Left lung (tissue), 10 donors: ENCODE data around the gene RAB27A. TPM values are rescaled to one million over a fixed set of nuclear protein-coding genes. Genes with fewer than 3 reads are reported as not detected.

Experiments used
- ATAC-seq: fragments of 200-7000 bp; cut with Tn5 transposase; one replicate; pipeline ENCODE4 v1.9.1; 2020; ENCODE audit warnings: moderate library complexity
- DNase-seq, 4 donors: peaks; one replicate each; pipeline ENCODE4 v3.0.0-alpha.2; 2013 to 2020
- H3K27ac ChIP-seq, 2 donors: fragments of 200-600 bp; sonication (generic) in 1 of 2; one replicate each; pipeline versions ENCODE4 v1.5.0 to v1.8.0; 2020 to 2021
- H3K27me3 ChIP-seq, 2 donors: fragments of 200-600 bp; sonication (generic) in 1 of 2; one replicate each; pipeline versions ENCODE4 v1.5.0 to v1.8.0; 2020 to 2021
- H3K36me3 ChIP-seq, 2 donors: fragments of 200-600 bp; sonication (generic) in 1 of 2; one replicate each; pipeline versions ENCODE4 v1.5.0 to v1.8.0; 2020 to 2021
- H3K4me1 ChIP-seq, 2 donors: fragments of 200-600 bp; one replicate each; pipeline ENCODE4 v1.8.0; 2021
- H3K4me3 ChIP-seq, 2 donors: fragments of 200-600 bp; sonication (generic) in 1 of 2; one replicate each; pipeline versions ENCODE4 v1.5.0 to v1.8.0; 2020 to 2021; ENCODE audit warnings: mild to moderate bottlenecking in 1 of 2
- H3K9me3 ChIP-seq, 2 donors: fragments of 200-600 bp; sonication (generic) in 1 of 2; one replicate each; pipeline versions ENCODE4 v1.5.0 to v1.8.0; 2020 to 2021
- intact Hi-C, 2 donors: fragments of 100-400 bp; cut with DNase I; formaldehyde crosslinking; loops; one replicate each; pipeline versions ENCODE4 v1.11.2 to v1.14.2; 2022
- polyA plus RNA-seq, 6 donors: library from polyadenylated mRNA; unstranded; fragments of 120-200 nt; gene quantifications; one replicate each; pipeline ENCODE4 v1.2.1, GENCODE V29; 2013; ENCODE audit not compliant: insufficient read length in 6 of 6
- total RNA-seq, 2 donors: library from RNA; stranded (reverse); fragmentation: NEBNext Ultra II Directional; extraction: Animal tissue kit (Norgen Biotek cat#: 25700); gene quantifications; one replicate each; pipeline ENCODE4 v1.2.1, GENCODE V29; 2021
- TF ChIP-seq, protein P1 (sequence below), 2 donors: fragments of 200-600 bp; sonication (generic) in 1 of 2; IDR thresholded peaks; one replicate each; pipeline versions ENCODE4 v1.5.0 to v1.8.0; 2021; ENCODE audit warnings: antibody characterized with exemption in 2 of 2
- donor health status: DM: no; HTN: yes; CAD: no.
- donor health status: DM: no; HTN: no; CAD: no.

RAB27A gene
- total and polyA plus RNA-seq, 8 donors: 29.6 to 85.7 (median 40.9) TPM

- no peak overlapping the region for H3K4me3 ChIP-seq
- H3K27me3 ChIP-seq: no peaks in the 10 kb centered on the region
- H3K9me3 ChIP-seq: no peaks in the 10 kb centered on the region
- H3K36me3 ChIP-seq: no peaks in the 10 kb centered on the region
- DNase-seq: no peak
- intact Hi-C loops: no loop called here
- no peaks in the 10 kb centered on the region for H3K4me1 ChIP-seq
- TF ChIP-seq, protein P1, sequence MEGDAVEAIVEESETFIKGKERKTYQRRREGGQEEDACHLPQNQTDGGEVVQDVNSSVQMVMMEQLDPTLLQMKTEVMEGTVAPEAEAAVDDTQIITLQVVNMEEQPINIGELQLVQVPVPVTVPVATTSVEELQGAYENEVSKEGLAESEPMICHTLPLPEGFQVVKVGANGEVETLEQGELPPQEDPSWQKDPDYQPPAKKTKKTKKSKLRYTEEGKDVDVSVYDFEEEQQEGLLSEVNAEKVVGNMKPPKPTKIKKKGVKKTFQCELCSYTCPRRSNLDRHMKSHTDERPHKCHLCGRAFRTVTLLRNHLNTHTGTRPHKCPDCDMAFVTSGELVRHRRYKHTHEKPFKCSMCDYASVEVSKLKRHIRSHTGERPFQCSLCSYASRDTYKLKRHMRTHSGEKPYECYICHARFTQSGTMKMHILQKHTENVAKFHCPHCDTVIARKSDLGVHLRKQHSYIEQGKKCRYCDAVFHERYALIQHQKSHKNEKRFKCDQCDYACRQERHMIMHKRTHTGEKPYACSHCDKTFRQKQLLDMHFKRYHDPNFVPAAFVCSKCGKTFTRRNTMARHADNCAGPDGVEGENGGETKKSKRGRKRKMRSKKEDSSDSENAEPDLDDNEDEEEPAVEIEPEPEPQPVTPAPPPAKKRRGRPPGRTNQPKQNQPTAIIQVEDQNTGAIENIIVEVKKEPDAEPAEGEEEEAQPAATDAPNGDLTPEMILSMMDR (IDR thresholded peaks at IDR 0.05): no peak
- no peak for ATAC-seq
- no peak overlapping the region for H3K27ac ChIP-seq
Observed at GRCh38 chr15:55170361-55170760, 119.3 kb downstream of the RAB27A start.

DNA sequence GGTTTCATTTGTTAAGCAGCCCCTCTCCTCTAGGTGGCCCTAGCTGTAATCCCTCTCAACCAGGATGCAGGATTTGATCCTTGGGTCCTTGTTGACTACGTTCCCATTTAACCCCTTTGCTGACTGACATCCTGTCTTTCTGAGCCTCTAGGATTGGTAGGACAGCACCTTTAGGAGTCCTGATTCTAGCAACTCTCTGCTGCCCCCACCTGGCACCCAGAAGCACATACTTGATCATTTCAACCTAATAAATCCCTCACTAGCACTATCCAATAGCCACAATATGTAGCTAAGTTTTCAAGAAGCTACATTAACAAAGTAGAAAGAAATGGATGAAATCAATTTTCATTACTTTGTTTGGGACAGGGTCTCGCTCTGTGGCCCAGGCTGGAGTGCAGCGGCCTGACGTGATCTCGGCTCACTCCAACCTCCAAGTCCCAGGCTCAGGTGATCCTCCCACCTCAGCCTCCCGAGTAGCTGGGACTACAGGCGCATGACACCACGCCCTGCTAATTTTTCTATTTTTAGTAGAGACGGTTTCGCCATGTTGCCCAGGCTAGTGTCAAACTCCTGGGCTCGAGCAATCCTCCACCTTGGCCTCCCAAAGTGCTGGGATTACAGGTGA lies 121.2 kb downstream of the RAB27A start:
- no peaks in the 10 kb centered on the region for H3K4me1 ChIP-seq
- peak; percentile 91 for ATAC-seq
- no peak overlapping the region for H3K4me3 ChIP-seq
- peak in 3 of 4 donors; percentile 56 to 75 (median 62) for DNase-seq
- TF ChIP-seq, protein P1 (IDR thresholded peaks at IDR 0.05): peak; percentile 57 to 72
- no peaks in the 10 kb centered on the region for H3K9me3 ChIP-seq
- H3K36me3 ChIP-seq: no peaks in the 10 kb centered on the region
- H3K27ac ChIP-seq: no peak overlapping the region
- H3K27me3 ChIP-seq: no peaks in the 10 kb centered on the region
- intact Hi-C loops: no loop called here

- H3K27me3 ChIP-seq: no peaks in the 10 kb centered on the region
- H3K4me3 ChIP-seq: no peak overlapping the region
- intact Hi-C loops: no loop called here
- H3K9me3 ChIP-seq: no peaks in the 10 kb centered on the region
- no peak for ATAC-seq
- no peak overlapping the region for H3K27ac ChIP-seq
- no peaks in the 10 kb centered on the region for H3K36me3 ChIP-seq
- no peak for DNase-seq
- no peaks in the 10 kb centered on the region for H3K4me1 ChIP-seq
- TF ChIP-seq, protein P1 (IDR thresholded peaks at IDR 0.05): no peak
Observed at GRCh38 chr15:55164284-55164683, 125.3 kb downstream of the RAB27A start.

Other genes starting within 250 kb of the RAB27A start
- gene RSL24D1, start 92.9 kb downstream of the RAB27A start, total RNA-seq: 10 to 100 TPM; 43.5 to 55.1 TPM
- gene RSL24D1, start 92.9 kb downstream of the RAB27A start, polyA plus RNA-seq: 100 to 1,000 TPM; 110 to 155 (median 142) TPM
- 10 to 100 TPM in 1 of 2 donors, 1 to 10 TPM in 1; 9.8 to 12.7 TPM for gene PIGBOS1, start 29.3 kb upstream of the RAB27A start, total RNA-seq
- gene PIGBOS1, start 29.3 kb upstream of the RAB27A start, polyA plus RNA-seq: 10 to 100 TPM; 13.9 to 20.2 (median 16.3) TPM
- gene PIGB, start 29.4 kb upstream of the RAB27A start, total RNA-seq: 10 to 100 TPM; 13.6 to 17.6 TPM
- 10 to 100 TPM; 17.1 to 25.3 (median 20.4) TPM for gene PIGB, start 29.4 kb upstream of the RAB27A start, polyA plus RNA-seq
- 10 to 100 TPM; 75.2 to 98.0 TPM for gene CCPG1, start 118.5 kb upstream of the RAB27A start, total RNA-seq
- 10 to 100 TPM; 29.1 to 38.6 (median 32.4) TPM for gene CCPG1, start 118.5 kb upstream of the RAB27A start, polyA plus RNA-seq
- gene PIERCE2, start 118.7 kb upstream of the RAB27A start, total RNA-seq: 1 to 10 TPM; 3.4 to 3.9 TPM
- 1 to 10 TPM; 1.8 to 3.5 (median 3.1) TPM for gene PIERCE2, start 118.7 kb upstream of the RAB27A start, polyA plus RNA-seq
- 1 to 10 TPM; 4.1 to 4.9 TPM for gene DNAAF4, start 218.4 kb upstream of the RAB27A start, total RNA-seq
- 1 to 10 TPM; 5.7 to 9.9 (median 7.5) TPM for gene DNAAF4, start 218.4 kb upstream of the RAB27A start, polyA plus RNA-seq